Activated CD8-positive, alpha-beta memory T cell treated with anti-CD3 and anti-CD28 coated beads, Interleukin-2, amount 10 ng/mL, durations not matched to agents 7 days and 5 days (primary cell): Measurements from ENCODE around the gene SLC23A2. TPM values are rescaled to one million over a fixed set of nuclear protein-coding genes. Genes with fewer than 3 reads are reported as not detected.
"Not testable (repeated sequence)": the region's sequence is repeated elsewhere in the genome, so short reads cannot be mapped to it uniquely, and the experiment has no call there.

Source experiments
- ATAC-seq: fragments of 150-1000 bp; cut with Tn5 transposase; one replicate; pipeline ENCODE4 v1.10.0; 2021; ENCODE audit warnings: moderate library complexity
- CTCF ChIA-PET: fragments of 350-600 bp; sonication (Branson Sonifier 250); formaldehyde crosslinking; loops from one replicate; lab custom pipeline; 2021; ENCODE audit warnings: antibody characterized with exemption; lab: Charles Lee
- DNase-seq: peaks from one replicate; pipeline ENCODE4 v3.0.0-alpha.2; 2020
- H3K27ac Mint-ChIP-seq: one replicate; pipeline ENCODE4 v1.8.0; 2021; ENCODE audit warnings: mild to moderate bottlenecking, mixed read lengths
- H3K27me3 Mint-ChIP-seq: one replicate; pipeline ENCODE4 v1.8.0; 2021; ENCODE audit warnings: mixed read lengths
- H3K36me3 Mint-ChIP-seq: one replicate; pipeline ENCODE4 v1.8.0; 2021; ENCODE audit warnings: mild to moderate bottlenecking, mixed read lengths
- H3K4me1 Mint-ChIP-seq: one replicate; pipeline ENCODE4 v1.8.0; 2021; ENCODE audit warnings: mixed read lengths
- H3K4me3 Mint-ChIP-seq: one replicate; pipeline ENCODE4 v1.8.0; 2021; ENCODE audit warnings: mild to moderate bottlenecking, moderate library complexity, mixed read lengths
- H3K9me3 Mint-ChIP-seq: one replicate; pipeline ENCODE4 v1.8.0; 2022; ENCODE audit warnings: low read depth, mixed read lengths
- total RNA-seq, 2 experiments: library from RNA; stranded (reverse); gene quantifications; one replicate each; pipeline ENCODE4 v1.2.3, GENCODE V29; 2021

The SLC23A2 gene
- total RNA-seq, 2 experiments from 2014 or later = 16.1 to 16.5 TPM

GRCh38 chr20:4932061-4932460 is 69.2 kb downstream of the SLC23A2 start:
- Mint-ChIP-seq H3K27me3 (no peaks in the 10 kb centered on the region), H3K36me3 (peaks cover 5% of the 10 kb centered on the region), H3K4me3 (no peak overlapping the region), H3K27ac (no peak overlapping the region), H3K9me3 (no peaks in the 10 kb centered on the region), H3K4me1 (peaks cover 10% of the 10 kb centered on the region)
- ATAC-seq = no peak
- CTCF ChIA-PET = no interaction called here
- DNase-seq = no peak

DNA sequence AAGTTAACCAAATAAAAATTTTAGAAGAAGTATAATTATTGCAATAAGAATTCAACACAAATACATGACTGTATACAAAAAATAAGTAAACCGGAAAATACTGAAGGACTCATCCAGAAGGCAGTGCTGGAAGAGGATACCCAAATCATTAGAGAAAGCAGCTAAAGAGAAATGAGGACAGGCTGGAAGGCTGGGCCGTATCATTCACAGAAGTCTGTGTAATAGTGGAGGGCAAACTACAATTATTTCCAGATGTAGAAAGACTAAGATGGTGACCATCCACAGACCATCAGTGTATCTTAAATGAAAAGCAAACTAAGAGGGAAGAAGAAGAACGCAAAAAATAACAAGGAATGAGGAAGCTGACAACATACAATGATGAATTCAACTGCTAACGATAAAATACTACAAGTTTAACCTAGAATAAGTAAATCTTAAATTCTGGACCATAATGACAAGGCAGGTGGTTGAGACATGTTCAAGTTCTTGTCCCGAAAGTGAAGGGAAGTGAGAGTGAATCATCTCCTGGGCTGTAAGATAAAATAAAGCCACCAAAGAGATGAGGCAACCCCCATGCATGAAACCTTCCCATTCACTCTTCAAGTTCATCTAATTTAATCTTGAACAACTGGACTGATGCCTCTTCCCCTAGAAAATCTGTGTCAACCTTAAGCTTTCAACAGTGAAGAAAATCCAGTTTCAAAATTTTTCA is 71.5 kb downstream of the SLC23A2 start:
- Mint-ChIP-seq H3K27me3 (no peaks in the 10 kb centered on the region), H3K4me3 (no peak overlapping the region), H3K9me3 (no peaks in the 10 kb centered on the region), H3K27ac (no peak overlapping the region), H3K36me3 (peaks cover 5% of the 10 kb centered on the region), H3K4me1 (peaks cover 10% of the 10 kb centered on the region)
- DNase-seq (no peak), ATAC-seq (no peak)
- CTCF ChIA-PET = interaction anchor here (1.5 kb wide), 1 partner anchor 189 kb away, joined by 3 read pairs; no protein-coding TSS in a partner anchor

DNA sequence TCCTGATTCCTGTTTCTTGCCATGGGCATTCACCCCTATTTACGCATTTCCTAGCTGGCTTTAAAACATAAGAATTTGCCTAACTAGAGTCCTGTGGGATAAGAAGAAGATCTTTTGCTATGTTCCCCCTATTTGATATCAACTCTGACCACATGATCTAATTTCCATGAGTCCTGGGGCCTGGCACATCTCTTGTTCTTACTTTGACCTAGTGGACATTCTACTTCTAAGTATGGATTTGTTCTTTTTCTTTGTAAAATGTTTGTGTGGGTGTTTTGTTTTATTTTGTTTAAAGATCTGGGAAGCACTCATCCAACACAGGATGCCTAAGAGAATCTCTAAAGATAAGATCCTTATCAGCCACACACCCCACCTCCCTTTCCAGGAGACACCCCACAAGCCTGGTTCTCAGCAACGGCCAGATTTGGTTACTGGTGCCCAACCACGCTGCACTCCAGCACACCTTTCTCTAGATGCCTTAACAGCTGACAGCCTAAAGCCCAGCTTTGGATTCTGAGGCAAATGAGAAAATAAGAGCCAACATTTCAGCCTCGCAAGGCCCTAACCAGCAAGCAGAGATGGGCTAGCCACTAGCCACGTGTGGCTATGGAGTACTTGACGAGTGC is 74.7 kb downstream of the SLC23A2 start:
- Mint-ChIP-seq H3K4me1 (peaks cover 10% of the 10 kb centered on the region), H3K9me3 (no peaks in the 10 kb centered on the region), H3K27ac (no peak overlapping the region), H3K36me3 (peaks cover 5% of the 10 kb centered on the region), H3K27me3 (no peaks in the 10 kb centered on the region), H3K4me3 (no peak overlapping the region)
- no peak for ATAC-seq
- no peak for DNase-seq
- CTCF ChIA-PET = no interaction called here

DNA sequence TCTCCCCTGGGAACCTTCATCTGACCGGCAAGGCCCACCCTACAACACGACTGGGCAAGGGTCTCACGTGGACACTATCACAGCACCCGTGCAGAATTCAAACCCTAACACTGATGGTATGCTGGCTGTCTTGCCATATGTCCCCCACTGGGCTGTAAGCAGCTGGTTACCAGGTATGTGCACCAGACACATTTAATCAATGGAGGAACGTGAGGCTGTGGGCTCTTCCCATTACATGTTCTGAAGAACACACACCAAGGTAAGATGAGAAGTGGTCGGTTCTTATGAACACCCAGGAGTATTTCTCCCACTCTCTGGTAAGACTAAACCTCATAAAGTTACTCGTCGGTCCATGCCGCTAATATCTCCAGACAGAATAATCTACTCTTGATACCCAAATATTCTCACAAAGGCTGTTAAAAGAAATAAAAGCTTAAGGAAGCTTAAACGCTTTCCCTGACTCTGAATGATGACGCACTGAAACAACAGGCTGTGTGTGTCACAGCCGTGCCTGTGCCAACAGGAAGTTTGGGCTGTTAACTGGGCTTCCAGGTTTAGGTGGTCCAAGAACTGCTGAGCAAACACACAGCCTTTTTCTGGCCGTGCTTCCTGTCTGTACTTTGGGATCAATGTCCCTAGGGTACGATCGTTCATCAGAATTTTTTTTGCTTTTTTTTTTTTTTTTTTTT is 75.3 kb downstream of the SLC23A2 start:
- H3K27ac Mint-ChIP-seq = no peak overlapping the region
- H3K27me3 Mint-ChIP-seq = no peaks in the 10 kb centered on the region
- H3K36me3 Mint-ChIP-seq = peaks cover 5% of the 10 kb centered on the region
- ATAC-seq = no peak
- H3K4me3 Mint-ChIP-seq = no peak overlapping the region
- peaks cover 10% of the 10 kb centered on the region for H3K4me1 Mint-ChIP-seq
- CTCF ChIA-PET = no interaction called here
- no peak for DNase-seq
- H3K9me3 Mint-ChIP-seq = no peaks in the 10 kb centered on the region

GRCh38 chr20:4924446-4924845 is 76.9 kb downstream of the SLC23A2 start:
- H3K9me3 Mint-ChIP-seq = no peaks in the 10 kb centered on the region
- peaks cover 5% of the 10 kb centered on the region for H3K4me1 Mint-ChIP-seq
- CTCF ChIA-PET = no interaction called here
- ATAC-seq (no peak), DNase-seq (no peak)
- H3K27ac Mint-ChIP-seq = no peak overlapping the region
- H3K27me3 Mint-ChIP-seq = no peaks in the 10 kb centered on the region
- no peaks in the 10 kb centered on the region for H3K36me3 Mint-ChIP-seq
- H3K4me3 Mint-ChIP-seq = no peak overlapping the region

- Mint-ChIP-seq H3K9me3 (no peaks in the 10 kb centered on the region), H3K4me1 (peaks cover 5% of the 10 kb centered on the region), H3K36me3 (no peaks in the 10 kb centered on the region), H3K27ac (no peak overlapping the region), H3K27me3 (no peaks in the 10 kb centered on the region), H3K4me3 (no peak overlapping the region)
- ATAC-seq = no peak
- CTCF ChIA-PET = no interaction called here
- DNase-seq = no peak
Measured at GRCh38 chr20:4924032-4924431, 77.3 kb downstream of the SLC23A2 start.

GRCh38 chr20:4922186-4922585 is 79.1 kb downstream of the SLC23A2 start:
- no peaks in the 10 kb centered on the region for H3K36me3 Mint-ChIP-seq
- H3K27me3 Mint-ChIP-seq = no peaks in the 10 kb centered on the region
- DNase-seq (no peak), ATAC-seq (no peak)
- CTCF ChIA-PET = no interaction called here
- H3K27ac Mint-ChIP-seq = no peak overlapping the region
- peaks cover under 1% of the 10 kb centered on the region for H3K4me1 Mint-ChIP-seq
- no peak overlapping the region for H3K4me3 Mint-ChIP-seq
- H3K9me3 Mint-ChIP-seq = no peaks in the 10 kb centered on the region

DNA sequence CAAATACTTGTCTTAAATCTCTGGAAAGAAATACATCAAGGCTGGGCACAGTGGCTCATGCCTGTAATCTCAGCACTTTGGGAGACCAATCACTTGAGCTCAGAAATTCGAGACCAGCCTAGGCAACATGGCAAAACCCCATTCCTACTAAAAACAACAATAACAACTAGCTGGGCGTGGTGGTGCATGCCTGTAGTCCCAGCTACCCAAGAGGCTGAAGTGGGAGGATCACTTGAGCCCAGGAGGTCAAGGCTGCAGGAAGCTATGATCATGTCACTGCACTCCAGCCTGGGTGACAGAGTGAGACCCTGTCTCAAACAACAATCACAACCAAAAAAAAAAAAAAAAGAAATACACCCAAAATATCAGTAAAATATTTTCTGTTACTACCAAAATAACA is 80.0 kb downstream of the SLC23A2 start:
- DNase-seq, H3K4me3 Mint-ChIP-seq, ATAC-seq, H3K27ac Mint-ChIP-seq, H3K4me1 Mint-ChIP-seq, CTCF ChIA-PET, H3K36me3 Mint-ChIP-seq, H3K9me3 Mint-ChIP-seq, H3K27me3 Mint-ChIP-seq: not testable (repeated sequence)

DNA sequence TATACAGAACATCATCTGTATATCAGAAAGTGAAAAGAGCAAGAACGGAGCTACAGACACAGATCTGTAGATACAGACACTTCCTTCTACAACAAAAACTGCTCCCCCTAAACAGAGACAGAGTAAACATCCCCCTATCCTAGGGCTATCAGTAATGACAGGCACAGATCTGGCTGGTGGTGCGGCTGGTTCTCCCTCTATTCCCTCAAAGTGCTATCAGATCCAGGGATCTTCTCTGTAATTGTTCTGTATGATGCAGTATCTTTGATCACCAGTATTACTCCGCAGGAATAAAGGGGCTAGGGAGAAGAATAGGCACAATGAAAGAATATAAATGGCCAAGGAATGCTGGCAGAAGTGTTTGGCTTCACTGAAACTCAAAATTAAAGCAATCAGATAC is 80.7 kb downstream of the SLC23A2 start:
- no peak overlapping the region for H3K27ac Mint-ChIP-seq
- no peak for ATAC-seq
- no peaks in the 10 kb centered on the region for H3K36me3 Mint-ChIP-seq
- no peaks in the 10 kb centered on the region for H3K9me3 Mint-ChIP-seq
- CTCF ChIA-PET = no interaction called here
- no peak for DNase-seq
- no peak overlapping the region for H3K4me3 Mint-ChIP-seq
- no peaks in the 10 kb centered on the region for H3K27me3 Mint-ChIP-seq
- H3K4me1 Mint-ChIP-seq = no peaks in the 10 kb centered on the region

GRCh38 chr20:4920131-4920530 is 81.2 kb downstream of the SLC23A2 start:
- CTCF ChIA-PET = no interaction called here
- H3K9me3 Mint-ChIP-seq = no peaks in the 10 kb centered on the region
- no peaks in the 10 kb centered on the region for H3K36me3 Mint-ChIP-seq
- no peak overlapping the region for H3K27ac Mint-ChIP-seq
- ATAC-seq (no peak), DNase-seq (no peak)
- H3K27me3 Mint-ChIP-seq = no peaks in the 10 kb centered on the region
- H3K4me1 Mint-ChIP-seq = no peaks in the 10 kb centered on the region
- H3K4me3 Mint-ChIP-seq = no peak overlapping the region

GRCh38 chr20:4919047-4919704 is 82.1 kb downstream of the SLC23A2 start:
- no peak overlapping the region for H3K4me3 Mint-ChIP-seq
- H3K4me1 Mint-ChIP-seq = no peaks in the 10 kb centered on the region
- H3K27ac Mint-ChIP-seq = no peak overlapping the region
- no peak for ATAC-seq
- no peak for DNase-seq
- no peaks in the 10 kb centered on the region for H3K9me3 Mint-ChIP-seq
- H3K27me3 Mint-ChIP-seq = no peaks in the 10 kb centered on the region
- no peaks in the 10 kb centered on the region for H3K36me3 Mint-ChIP-seq
- CTCF ChIA-PET = interaction anchor here (1.1 to 2.4 kb wide), 2 partner anchors 9 to 179 kb away, joined by 3 to 6 read pairs; no protein-coding TSS in a partner anchor

GRCh38 chr20:4918473-4918872 is 82.8 kb downstream of the SLC23A2 start:
- Mint-ChIP-seq H3K4me3 (no peak overlapping the region), H3K36me3 (no peaks in the 10 kb centered on the region), H3K27me3 (no peaks in the 10 kb centered on the region), H3K9me3 (no peaks in the 10 kb centered on the region), H3K27ac (no peak overlapping the region), H3K4me1 (no peaks in the 10 kb centered on the region)
- CTCF ChIA-PET = interaction anchor here (1.1 to 2.4 kb wide), 2 partner anchors 10 to 178 kb away, joined by 3 to 6 read pairs; no protein-coding TSS in a partner anchor
- no peak for ATAC-seq
- DNase-seq = no peak
